ENCODE measurements around the gene LAMB4. TPM values are rescaled to one million over a fixed set of nuclear protein-coding genes. Genes with fewer than 3 reads are reported as not detected.

LAMB4 gene
- total RNA-seq, 1 donor from 2014 or later = not detected

- intact Hi-C loops (cut with micrococcal nuclease) = no loop called here
- H3K9me3 Mint-ChIP-seq = no peaks in the 10 kb centered on the region
- no peak for DNase-seq
- no peaks in the 10 kb centered on the region for H3K36me3 Mint-ChIP-seq (ENCODE audit: low read depth)
- H3K27me3 Mint-ChIP-seq = peaks cover 12% of the 10 kb centered on the region
- no peak overlapping the region for H3K4me3 Mint-ChIP-seq
- no peak overlapping the region for H3K27ac Mint-ChIP-seq
- no peaks in the 10 kb centered on the region for H3K4me1 Mint-ChIP-seq
These were observed 36.8 kb downstream of the LAMB4 start for GRCh38 chr7:108093341-108093740.

- H3K9me3 Mint-ChIP-seq = no peaks in the 10 kb centered on the region
- H3K4me1 Mint-ChIP-seq = no peaks in the 10 kb centered on the region
- no peak overlapping the region for H3K4me3 Mint-ChIP-seq
- H3K27ac Mint-ChIP-seq = no peak overlapping the region
- intact Hi-C loops (cut with micrococcal nuclease) = no loop called here
- H3K36me3 Mint-ChIP-seq (ENCODE audit: low read depth) = no peaks in the 10 kb centered on the region
- DNase-seq = no peak
- peaks cover 12% of the 10 kb centered on the region for H3K27me3 Mint-ChIP-seq
These were observed 38.7 kb downstream of the LAMB4 start for GRCh38 chr7:108091461-108091831.

- no peaks in the 10 kb centered on the region for H3K4me1 Mint-ChIP-seq
- no peak overlapping the region for H3K4me3 Mint-ChIP-seq
- peaks cover 10% of the 10 kb centered on the region for H3K27me3 Mint-ChIP-seq
- intact Hi-C loops (cut with micrococcal nuclease) = no loop called here
- no peak for DNase-seq
- H3K9me3 Mint-ChIP-seq = no peaks in the 10 kb centered on the region
- no peaks in the 10 kb centered on the region for H3K36me3 Mint-ChIP-seq (ENCODE audit: low read depth)
- H3K27ac Mint-ChIP-seq = no peak overlapping the region
These were observed 39.2 kb downstream of the LAMB4 start for GRCh38 chr7:108090791-108091460.

- peaks cover 7% of the 10 kb centered on the region for H3K27me3 Mint-ChIP-seq
- no peak overlapping the region for H3K4me3 Mint-ChIP-seq
- no peak overlapping the region for H3K27ac Mint-ChIP-seq
- intact Hi-C loops (cut with micrococcal nuclease) = no loop called here
- H3K4me1 Mint-ChIP-seq = peaks cover 2% of the 10 kb centered on the region
- no peaks in the 10 kb centered on the region for H3K9me3 Mint-ChIP-seq
- DNase-seq = no peak
- no peaks in the 10 kb centered on the region for H3K36me3 Mint-ChIP-seq (ENCODE audit: low read depth)
These were observed 40.8 kb downstream of the LAMB4 start for GRCh38 chr7:108089381-108089780.

GRCh38 chr7:108088729-108089128 lies 41.4 kb downstream of the LAMB4 start:
- peaks cover 2% of the 10 kb centered on the region for H3K4me1 Mint-ChIP-seq
- intact Hi-C loops (cut with micrococcal nuclease) = no loop called here
- H3K27ac Mint-ChIP-seq = no peak overlapping the region
- no peaks in the 10 kb centered on the region for H3K36me3 Mint-ChIP-seq (ENCODE audit: low read depth)
- no peaks in the 10 kb centered on the region for H3K9me3 Mint-ChIP-seq
- no peak overlapping the region for H3K4me3 Mint-ChIP-seq
- peaks cover 4% of the 10 kb centered on the region for H3K27me3 Mint-ChIP-seq
- DNase-seq = no peak

- H3K27me3 Mint-ChIP-seq = peaks cover 2% of the 10 kb centered on the region
- H3K9me3 Mint-ChIP-seq = no peaks in the 10 kb centered on the region
- no peaks in the 10 kb centered on the region for H3K36me3 Mint-ChIP-seq (ENCODE audit: low read depth)
- DNase-seq = no peak
- no peak overlapping the region for H3K27ac Mint-ChIP-seq
- intact Hi-C loops (cut with micrococcal nuclease) = no loop called here
- peaks cover 2% of the 10 kb centered on the region for H3K4me1 Mint-ChIP-seq
- H3K4me3 Mint-ChIP-seq = no peak overlapping the region
These were observed 42.4 kb downstream of the LAMB4 start for GRCh38 chr7:108087778-108088177.

GRCh38 chr7:108086962-108087361 lies 43.2 kb downstream of the LAMB4 start:
- Mint-ChIP-seq H3K27me3 (peaks cover 2% of the 10 kb centered on the region), H3K4me1 (peaks cover 2% of the 10 kb centered on the region), H3K36me3 (ENCODE audit: low read depth) (no peaks in the 10 kb centered on the region), H3K9me3 (no peaks in the 10 kb centered on the region), H3K27ac (no peak overlapping the region), H3K4me3 (no peak overlapping the region)
- intact Hi-C loops (cut with micrococcal nuclease) = no loop called here
- no peak for DNase-seq

GRCh38 chr7:108086546-108086945 lies 43.6 kb downstream of the LAMB4 start:
- no peak for DNase-seq
- Mint-ChIP-seq H3K27me3 (peaks cover under 1% of the 10 kb centered on the region), H3K9me3 (peaks cover under 1% of the 10 kb centered on the region), H3K4me3 (no peak overlapping the region), H3K36me3 (ENCODE audit: low read depth) (no peaks in the 10 kb centered on the region), H3K27ac (no peak overlapping the region), H3K4me1 (peaks cover 2% of the 10 kb centered on the region)
- intact Hi-C loops (cut with micrococcal nuclease) = no loop called here

- Mint-ChIP-seq H3K27ac (no peak overlapping the region), H3K9me3 (peaks cover 3% of the 10 kb centered on the region), H3K4me1 (peaks cover 2% of the 10 kb centered on the region), H3K36me3 (ENCODE audit: low read depth) (no peaks in the 10 kb centered on the region), H3K4me3 (no peak overlapping the region), H3K27me3 (no peaks in the 10 kb centered on the region)
- DNase-seq = no peak
- intact Hi-C loops (cut with micrococcal nuclease) = no loop called here
These were observed 46.2 kb downstream of the LAMB4 start for GRCh38 chr7:108083980-108084379.

- Mint-ChIP-seq H3K4me3 (no peak overlapping the region), H3K9me3 (peaks cover 3% of the 10 kb centered on the region), H3K27me3 (no peaks in the 10 kb centered on the region), H3K27ac (no peak overlapping the region), H3K4me1 (peaks cover 1% of the 10 kb centered on the region), H3K36me3 (ENCODE audit: low read depth) (no peaks in the 10 kb centered on the region)
- DNase-seq = no peak
- intact Hi-C loops (cut with micrococcal nuclease) = no loop called here
These were observed 50.2 kb downstream of the LAMB4 start for GRCh38 chr7:108079648-108080591.

- no peak overlapping the region for H3K27ac Mint-ChIP-seq
- H3K9me3 Mint-ChIP-seq = peaks cover 3% of the 10 kb centered on the region
- intact Hi-C loops (cut with micrococcal nuclease) = no loop called here
- no peaks in the 10 kb centered on the region for H3K36me3 Mint-ChIP-seq (ENCODE audit: low read depth)
- DNase-seq = no peak
- no peak overlapping the region for H3K4me3 Mint-ChIP-seq
- H3K27me3 Mint-ChIP-seq = no peaks in the 10 kb centered on the region
- no peaks in the 10 kb centered on the region for H3K4me1 Mint-ChIP-seq
These were observed 50.9 kb downstream of the LAMB4 start for GRCh38 chr7:108079276-108079647.

GRCh38 chr7:108078691-108079090 lies 51.5 kb downstream of the LAMB4 start:
- no peaks in the 10 kb centered on the region for H3K36me3 Mint-ChIP-seq (ENCODE audit: low read depth)
- intact Hi-C loops (cut with micrococcal nuclease) = no loop called here

GRCh38 chr7:108078211-108078673 lies 51.9 kb downstream of the LAMB4 start:
- Mint-ChIP-seq H3K9me3 (peaks cover 3% of the 10 kb centered on the region), H3K4me1 (no peaks in the 10 kb centered on the region), H3K27ac (no peak overlapping the region), H3K36me3 (ENCODE audit: low read depth) (no peaks in the 10 kb centered on the region), H3K27me3 (no peaks in the 10 kb centered on the region), H3K4me3 (no peak overlapping the region)
- DNase-seq = no peak
- intact Hi-C loops (cut with micrococcal nuclease) = no loop called here

More at GRCh38 chr7:108078691-108079090, 51.5 kb downstream of the LAMB4 start:
- no peaks in the 10 kb centered on the region for H3K4me1 Mint-ChIP-seq
- H3K9me3 Mint-ChIP-seq = peaks cover 3% of the 10 kb centered on the region
- no peaks in the 10 kb centered on the region for H3K27me3 Mint-ChIP-seq
- DNase-seq = no peak
- no peak overlapping the region for H3K27ac Mint-ChIP-seq
- no peak overlapping the region for H3K4me3 Mint-ChIP-seq

GRCh38 chr7:108077709-108078108 lies 52.5 kb downstream of the LAMB4 start:
- peaks cover 3% of the 10 kb centered on the region for H3K9me3 Mint-ChIP-seq
- no peak overlapping the region for H3K4me3 Mint-ChIP-seq
- H3K36me3 Mint-ChIP-seq (ENCODE audit: low read depth) = no peaks in the 10 kb centered on the region
- DNase-seq = no peak
- intact Hi-C loops (cut with micrococcal nuclease) = no loop called here
- H3K27me3 Mint-ChIP-seq = no peaks in the 10 kb centered on the region
- H3K4me1 Mint-ChIP-seq = no peaks in the 10 kb centered on the region
- no peak overlapping the region for H3K27ac Mint-ChIP-seq

Measured in activated CD4-positive, alpha-beta T cell treated with anti-CD3 and anti-CD28 coated beads, Interleukin-2, amount 10 ng/mL, durations not matched to agents 24 days and 14 days (primary cell).